Measurements from ENCODE around the gene BRI3BP. TPM values are rescaled to one million over a fixed set of nuclear protein-coding genes. Genes with fewer than 3 reads are reported as not detected.
"Not testable (repeated sequence)": the region's sequence is repeated elsewhere in the genome, so short reads cannot be mapped to it uniquely, and the experiment has no call there.

Gene BRI3BP
- total and polyA plus RNA-seq, 11 donors = 1.1 to 5.3 (median 3.6) TPM

DNA sequence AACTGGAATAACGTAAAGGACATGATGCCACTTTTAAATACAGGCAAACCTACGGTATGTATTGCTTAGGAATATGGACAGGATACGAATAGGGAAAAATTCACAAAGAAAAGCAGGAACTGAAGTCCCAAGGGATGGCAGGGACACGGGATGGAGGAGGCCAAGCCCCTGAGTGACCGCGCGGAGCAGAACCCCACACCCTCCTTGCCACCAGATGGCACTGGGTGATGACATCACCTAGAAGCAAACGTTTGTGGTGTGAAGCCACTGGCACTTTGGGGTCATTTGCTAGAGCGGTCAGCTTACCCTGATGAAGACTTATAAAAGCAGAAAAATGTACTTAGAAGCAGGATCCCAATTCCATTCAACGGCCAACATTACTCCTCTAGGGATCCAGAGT, 13.9 kb upstream of the BRI3BP start:
- no peak overlapping the region for H3K4me3 ChIP-seq
- 67 to 72% (median 70%) methylated on average over 10 of the region's 10 CpGs for WGBS, 4 donors
- DNase-seq = no peak
- no peaks in the 10 kb centered on the region for H3K9me3 ChIP-seq
- H3K4me1 ChIP-seq = no peaks in the 10 kb centered on the region
- peaks cover 0 to 96% (median 87%) of the 10 kb centered on the region in 9 donors for H3K36me3 ChIP-seq
- TF ChIP-seq, protein P1, sequence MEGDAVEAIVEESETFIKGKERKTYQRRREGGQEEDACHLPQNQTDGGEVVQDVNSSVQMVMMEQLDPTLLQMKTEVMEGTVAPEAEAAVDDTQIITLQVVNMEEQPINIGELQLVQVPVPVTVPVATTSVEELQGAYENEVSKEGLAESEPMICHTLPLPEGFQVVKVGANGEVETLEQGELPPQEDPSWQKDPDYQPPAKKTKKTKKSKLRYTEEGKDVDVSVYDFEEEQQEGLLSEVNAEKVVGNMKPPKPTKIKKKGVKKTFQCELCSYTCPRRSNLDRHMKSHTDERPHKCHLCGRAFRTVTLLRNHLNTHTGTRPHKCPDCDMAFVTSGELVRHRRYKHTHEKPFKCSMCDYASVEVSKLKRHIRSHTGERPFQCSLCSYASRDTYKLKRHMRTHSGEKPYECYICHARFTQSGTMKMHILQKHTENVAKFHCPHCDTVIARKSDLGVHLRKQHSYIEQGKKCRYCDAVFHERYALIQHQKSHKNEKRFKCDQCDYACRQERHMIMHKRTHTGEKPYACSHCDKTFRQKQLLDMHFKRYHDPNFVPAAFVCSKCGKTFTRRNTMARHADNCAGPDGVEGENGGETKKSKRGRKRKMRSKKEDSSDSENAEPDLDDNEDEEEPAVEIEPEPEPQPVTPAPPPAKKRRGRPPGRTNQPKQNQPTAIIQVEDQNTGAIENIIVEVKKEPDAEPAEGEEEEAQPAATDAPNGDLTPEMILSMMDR (IDR thresholded peaks at IDR 0.05) = no peak
- TF ChIP-seq POLR2A (IDR thresholded peaks at IDR 0.05) = no peak
- H3K27ac ChIP-seq = no peak overlapping the region
- intact Hi-C loops (cut with DNase I) = no loop called here
- ATAC-seq = no peak
- H3K27me3 ChIP-seq = no peaks in the 10 kb centered on the region

DNA sequence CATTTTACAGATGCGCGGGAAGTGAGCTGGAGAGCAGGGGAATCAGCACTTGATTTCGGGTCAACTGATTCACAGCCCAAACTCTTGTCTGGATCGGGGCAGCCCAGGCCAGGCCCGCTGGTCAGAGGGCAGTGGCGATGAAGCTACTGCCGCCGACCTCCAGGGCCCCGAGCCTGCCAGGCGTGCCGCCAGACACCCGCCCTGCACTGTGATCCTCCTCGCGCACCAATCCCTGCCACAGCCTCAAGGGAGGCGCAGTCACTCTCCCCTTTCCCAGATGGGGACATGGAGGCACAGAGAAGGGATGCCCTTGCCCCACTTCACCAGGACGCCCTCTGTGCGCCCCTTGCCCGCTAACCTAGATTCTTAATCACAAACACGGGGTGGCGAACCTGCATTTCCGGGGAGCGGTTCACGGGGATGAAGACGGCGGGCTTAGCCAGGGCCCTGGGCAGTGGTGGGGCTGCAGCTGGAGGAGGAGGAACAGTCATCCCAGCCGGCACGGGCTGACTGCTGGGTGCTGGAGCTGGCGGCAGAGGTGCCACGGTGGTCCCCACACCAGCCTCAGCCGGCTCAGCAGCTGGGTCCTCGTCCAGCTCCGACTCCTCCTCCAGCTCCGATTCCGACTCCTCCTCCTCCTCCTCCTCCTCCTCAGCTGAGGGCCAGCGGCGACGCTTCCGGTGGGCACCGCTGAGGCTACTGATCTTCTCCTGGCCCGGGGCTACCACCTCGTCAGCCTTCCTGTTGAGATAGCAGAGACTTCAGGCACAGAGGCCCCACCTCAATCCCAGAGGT, 13.2 kb upstream of the BRI3BP start:
- intact Hi-C loops (cut with DNase I) = no loop called here
- ATAC-seq = peak in 1 of 4 donors; percentile 23
- Histone ChIP-seq H3K4me3 (no peak overlapping the region), H3K27ac (no peak overlapping the region), H3K36me3 (peaks cover 0 to 96% (median 86%) of the 10 kb centered on the region in 9 donors), H3K9me3 (no peaks in the 10 kb centered on the region), H3K4me1 (no peaks in the 10 kb centered on the region), H3K27me3 (no peaks in the 10 kb centered on the region)
- DNase-seq = peak in 1 of 5 donors; percentile 53
- 94 to 96% (median 94%) methylated on average over 41 of the region's 41 CpGs for WGBS, 4 donors
- no peak for TF ChIP-seq POLR2A (IDR thresholded peaks at IDR 0.05)
- TF ChIP-seq, protein P1 (IDR thresholded peaks at IDR 0.05) = no peak

DNA sequence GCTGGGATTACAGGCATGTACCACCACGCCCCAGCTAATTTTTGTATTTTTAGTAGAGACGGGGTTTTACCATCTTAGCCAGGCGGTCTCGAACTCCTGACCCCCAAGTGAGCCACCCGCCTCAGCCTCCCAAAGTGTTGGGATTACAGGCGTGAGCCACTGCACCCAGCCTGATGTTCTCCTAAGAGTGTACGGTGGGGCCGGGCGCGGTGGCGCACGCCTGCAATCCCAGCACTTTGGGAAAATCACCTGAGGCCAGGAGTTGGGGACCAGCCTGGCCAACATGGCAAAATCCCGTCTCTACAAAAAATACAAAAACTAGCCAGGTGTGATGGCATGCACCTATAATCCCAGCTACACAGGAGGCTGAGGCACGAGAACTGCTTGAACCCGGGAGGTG, 6.6 kb upstream of the BRI3BP start:
- DNase-seq; H3K4me3 ChIP-seq; H3K27ac ChIP-seq; H3K9me3 ChIP-seq; H3K27me3 ChIP-seq; ATAC-seq; intact Hi-C loops (cut with DNase I): not testable (repeated sequence)
- peaks cover 0 to 38% (median 30%) of the 10 kb centered on the region in 9 donors for H3K36me3 ChIP-seq
- WGBS, 4 donors = 93 to 98% (median 95%) methylated on average over 15 of the region's 15 CpGs
- H3K4me1 ChIP-seq = peaks cover 0 to 21% (median 6%) of the 10 kb centered on the region in 12 donors

DNA sequence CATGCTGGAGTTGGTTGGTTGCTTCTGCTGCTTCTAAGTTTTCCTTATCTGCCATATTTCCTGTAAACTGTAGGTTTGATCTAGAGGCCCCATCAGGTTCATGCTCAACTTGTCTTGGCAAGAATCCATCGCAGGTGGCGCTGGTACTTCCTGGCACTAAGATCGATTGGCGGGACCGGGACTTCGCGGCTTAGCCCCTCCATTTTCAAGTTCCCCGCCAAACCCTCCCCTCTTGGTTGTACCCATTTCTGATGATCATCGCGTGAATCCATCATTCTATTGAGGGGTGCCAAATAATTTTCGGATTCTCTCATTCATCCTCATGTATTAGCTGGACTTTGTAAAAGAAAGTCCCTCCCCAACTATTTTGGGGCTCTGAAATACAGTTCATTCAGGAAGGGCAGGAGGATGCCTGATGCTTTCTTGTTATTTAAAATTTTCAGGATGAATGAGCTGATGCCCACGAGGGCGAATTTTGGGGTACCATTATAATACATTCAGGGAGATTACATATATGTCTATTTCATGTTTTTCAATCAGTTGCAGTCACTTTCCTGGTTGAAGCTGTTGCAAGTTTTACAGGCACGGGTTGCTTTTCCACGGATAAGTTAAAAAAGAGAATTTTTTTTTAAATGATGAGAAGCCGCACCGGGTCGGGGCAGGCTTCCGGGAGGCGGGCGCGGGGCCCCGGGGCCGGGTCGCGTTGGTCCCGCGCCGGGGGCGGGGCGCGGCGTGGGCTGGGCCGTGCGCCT, 395 bp upstream of the BRI3BP start:
- Histone ChIP-seq H3K27me3 (no peaks in the 10 kb centered on the region), H3K4me3 (peak overlapping the region; percentile 14 to 89 (median 58)), H3K9me3 (no peaks in the 10 kb centered on the region), H3K27ac (peak overlapping the region in 3 of 12 donors; percentile 22 to 71 (median 29)), H3K36me3 (no peaks in the 10 kb centered on the region), H3K4me1 (peaks cover 0 to 38% (median 15%) of the 10 kb centered on the region in 12 donors)
- ATAC-seq = peak; percentile 20 to 83 (median 70)
- intact Hi-C loops (cut with DNase I) = loop anchor here in 1 of 10 donors (10.0 kb wide), 1 partner anchor 72 kb away; the partner anchor contains the start of gene AACS
- TF ChIP-seq, protein P1 (IDR thresholded peaks at IDR 0.05) = peak in 3 of 12 donors; percentile 9 to 13 (median 10)
- TF ChIP-seq POLR2A (IDR thresholded peaks at IDR 0.05) = no peak
- WGBS, 4 donors = 1% methylated on average over 19 to 35 of the region's 35 CpGs
- peak in 3 of 5 donors; percentile 56 to 75 (median 74) for DNase-seq
